Measurements from ENCODE around the gene RITA1.
A peak's percentile ranks its signal among the peaks of the same experiment; 100 is the strongest.

The RITA1 gene

GRCh38 chr12:113222730-113223531 is 37.4 kb downstream of the RITA1 start:
- Histone ChIP-seq H3K9ac (ENCODE audit: low read length) (no peak overlapping the region), H4K8ac (ENCODE audit: low read depth, low read length) (peak overlapping the region; percentile 40), H3K4me3 (ENCODE audit: low read depth, low read length) (no peak overlapping the region), H3K14ac (ENCODE audit: low read length) (peak overlapping the region; percentile 45), H3K27ac (ENCODE audit: low read depth, low read length) (peak overlapping the region; percentile 7), H2AFZ (ENCODE audit: insufficient read depth, low read length, poor library complexity) (no peak overlapping the region), H3K36me3 (ENCODE audit: control insufficient read depth in 1 of 2, insufficient read depth in 2 of 2, low read length in 2 of 2) (peaks cover 0 to 4% of the 10 kb centered on the region in 2 experiments), H2BK12ac (ENCODE audit: low read length) (no peak overlapping the region), H2AK5ac (ENCODE audit: low read length) (peak overlapping the region; percentile 48), H3K79me2 (ENCODE audit: control insufficient read depth, insufficient read depth, low read length, poor library complexity) (peaks cover 7% of the 10 kb centered on the region), H2BK5ac (ENCODE audit: low read depth, low read length, poor library complexity) (no peak overlapping the region), H3K27me3 (ENCODE audit: insufficient read depth, low read length) (no peaks in the 10 kb centered on the region), H3K18ac (ENCODE audit: low read length) (peak overlapping the region; percentile 59), H4K91ac (ENCODE audit: low read depth, low read length) (no peak overlapping the region), H3K9me3 (ENCODE audit: insufficient read depth, low read depth, low read length) (no peaks in the 10 kb centered on the region), H2BK120ac (ENCODE audit: insufficient read depth, low read length, poor library complexity) (no peak overlapping the region), H3K79me1 (ENCODE audit: low read length) (peaks cover 13% of the 10 kb centered on the region), H4K12ac (ENCODE audit: low read depth, low read length) (no peak overlapping the region), H3K4ac (ENCODE audit: low read depth, low read length) (no peak overlapping the region), H3K4me1 (ENCODE audit: control insufficient read depth in 1 of 2, insufficient read depth in 2 of 2, low read length in 2 of 2) (peaks cover 5 to 13% of the 10 kb centered on the region in 2 experiments), H3K4me2 (ENCODE audit: low read length) (no peak overlapping the region), H3K23ac (ENCODE audit: low read length) (no peak overlapping the region)
- DNase-seq: no peak
- WGBS (ENCODE audit: extremely low coverage, insufficient coverage, insufficient read length): no CpG with 5 or more reads among the region's 11 CpGs

- Histone ChIP-seq H3K23ac (ENCODE audit: low read length) (no peak overlapping the region), H4K8ac (ENCODE audit: low read depth, low read length) (no peak overlapping the region), H3K4me1 (ENCODE audit: control insufficient read depth in 1 of 2, insufficient read depth in 2 of 2, low read length in 2 of 2) (peaks cover 15 to 27% of the 10 kb centered on the region in 2 experiments), H3K27me3 (ENCODE audit: insufficient read depth, low read length) (no peaks in the 10 kb centered on the region), H2AK5ac (ENCODE audit: low read length) (no peak overlapping the region), H3K18ac (ENCODE audit: low read length) (no peak overlapping the region), H3K36me3 (ENCODE audit: control insufficient read depth in 1 of 2, insufficient read depth in 2 of 2, low read length in 2 of 2) (peaks cover 0 to 4% of the 10 kb centered on the region in 2 experiments), H3K27ac (ENCODE audit: low read depth, low read length) (no peak overlapping the region), H3K79me1 (ENCODE audit: low read length) (peaks cover 21% of the 10 kb centered on the region), H4K91ac (ENCODE audit: low read depth, low read length) (no peak overlapping the region), H2BK120ac (ENCODE audit: insufficient read depth, low read length, poor library complexity) (no peak overlapping the region), H2BK12ac (ENCODE audit: low read length) (no peak overlapping the region), H4K12ac (ENCODE audit: low read depth, low read length) (no peak overlapping the region), H3K14ac (ENCODE audit: low read length) (no peak overlapping the region), H3K79me2 (ENCODE audit: control insufficient read depth, insufficient read depth, low read length, poor library complexity) (peaks cover 7% of the 10 kb centered on the region), H3K4me3 (ENCODE audit: low read depth, low read length) (no peak overlapping the region), H3K4me2 (ENCODE audit: low read length) (no peak overlapping the region), H2AFZ (ENCODE audit: insufficient read depth, low read length, poor library complexity) (no peak overlapping the region), H3K4ac (ENCODE audit: low read depth, low read length) (no peak overlapping the region), H3K9me3 (ENCODE audit: insufficient read depth, low read depth, low read length) (no peaks in the 10 kb centered on the region), H3K9ac (ENCODE audit: low read length) (no peak overlapping the region), H2BK5ac (ENCODE audit: low read depth, low read length, poor library complexity) (no peak overlapping the region)
- no CpG with 5 or more reads among the region's 4 CpGs for WGBS (ENCODE audit: extremely low coverage, insufficient coverage, insufficient read length)
- no peak for DNase-seq
Measured at GRCh38 chr12:113224955-113225354, 39.4 kb downstream of the RITA1 start.

- peaks cover 3% of the 10 kb centered on the region for H3K79me2 ChIP-seq (ENCODE audit: control insufficient read depth, insufficient read depth, low read length, poor library complexity)
- H2AFZ ChIP-seq (ENCODE audit: insufficient read depth, low read length, poor library complexity): no peak overlapping the region
- no peak overlapping the region for H2BK12ac ChIP-seq (ENCODE audit: low read length)
- no peak overlapping the region for H3K9ac ChIP-seq (ENCODE audit: low read length)
- no peaks in the 10 kb centered on the region for H3K27me3 ChIP-seq (ENCODE audit: insufficient read depth, low read length)
- no peaks in the 10 kb centered on the region for H3K9me3 ChIP-seq (ENCODE audit: insufficient read depth, low read depth, low read length)
- no peak overlapping the region for H3K4ac ChIP-seq (ENCODE audit: low read depth, low read length)
- H3K4me2 ChIP-seq (ENCODE audit: low read length): no peak overlapping the region
- H3K36me3 ChIP-seq (ENCODE audit: control insufficient read depth in 1 of 2, insufficient read depth in 2 of 2, low read length in 2 of 2): peaks cover 4 to 9% of the 10 kb centered on the region in 2 experiments
- H2BK5ac ChIP-seq (ENCODE audit: low read depth, low read length, poor library complexity): no peak overlapping the region
- no peak overlapping the region for H3K18ac ChIP-seq (ENCODE audit: low read length)
- peak overlapping the region; percentile 52 for H2AK5ac ChIP-seq (ENCODE audit: low read length)
- no peak overlapping the region for H3K23ac ChIP-seq (ENCODE audit: low read length)
- DNase-seq: no peak
- no peak overlapping the region for H4K8ac ChIP-seq (ENCODE audit: low read depth, low read length)
- no peak overlapping the region for H3K4me3 ChIP-seq (ENCODE audit: low read depth, low read length)
- no peak overlapping the region for H3K14ac ChIP-seq (ENCODE audit: low read length)
- peaks cover 24 to 37% of the 10 kb centered on the region in 2 experiments for H3K4me1 ChIP-seq (ENCODE audit: control insufficient read depth in 1 of 2, insufficient read depth in 2 of 2, low read length in 2 of 2)
- no peak overlapping the region for H2BK120ac ChIP-seq (ENCODE audit: insufficient read depth, low read length, poor library complexity)
- WGBS (ENCODE audit: extremely low coverage, insufficient coverage, insufficient read length): no CpG with 5 or more reads among the region's 13 CpGs
- peak overlapping the region; percentile 48 for H4K91ac ChIP-seq (ENCODE audit: low read depth, low read length)
- no peak overlapping the region for H3K27ac ChIP-seq (ENCODE audit: low read depth, low read length)
- peaks cover 29% of the 10 kb centered on the region for H3K79me1 ChIP-seq (ENCODE audit: low read length)
- no peak overlapping the region for H4K12ac ChIP-seq (ENCODE audit: low read depth, low read length)
Measured at GRCh38 chr12:113226696-113227568, 41.4 kb downstream of the RITA1 start.

GRCh38 chr12:113227686-113228391 is 42.3 kb downstream of the RITA1 start:
- H3K4me2 ChIP-seq (ENCODE audit: low read length): no peak overlapping the region
- H3K27ac ChIP-seq (ENCODE audit: low read depth, low read length): no peak overlapping the region
- H3K36me3 ChIP-seq (ENCODE audit: control insufficient read depth in 1 of 2, insufficient read depth in 2 of 2, low read length in 2 of 2): peaks cover 12 to 13% of the 10 kb centered on the region in 2 experiments
- H3K14ac ChIP-seq (ENCODE audit: low read length): peak overlapping the region; percentile 24
- no peak overlapping the region for H2BK120ac ChIP-seq (ENCODE audit: insufficient read depth, low read length, poor library complexity)
- no peaks in the 10 kb centered on the region for H3K9me3 ChIP-seq (ENCODE audit: insufficient read depth, low read depth, low read length)
- peak overlapping the region; percentile 20 for H4K91ac ChIP-seq (ENCODE audit: low read depth, low read length)
- peak overlapping the region; percentile 41 for H4K8ac ChIP-seq (ENCODE audit: low read depth, low read length)
- no peak for DNase-seq
- peak overlapping the region; percentile 27 for H2AK5ac ChIP-seq (ENCODE audit: low read length)
- H3K79me1 ChIP-seq (ENCODE audit: low read length): peaks cover 35% of the 10 kb centered on the region
- no peak overlapping the region for H3K4ac ChIP-seq (ENCODE audit: low read depth, low read length)
- H3K9ac ChIP-seq (ENCODE audit: low read length): no peak overlapping the region
- H3K4me3 ChIP-seq (ENCODE audit: low read depth, low read length): no peak overlapping the region
- H3K79me2 ChIP-seq (ENCODE audit: control insufficient read depth, insufficient read depth, low read length, poor library complexity): peaks cover 6% of the 10 kb centered on the region
- H2BK5ac ChIP-seq (ENCODE audit: low read depth, low read length, poor library complexity): no peak overlapping the region
- H3K27me3 ChIP-seq (ENCODE audit: insufficient read depth, low read length): no peaks in the 10 kb centered on the region
- no peak overlapping the region for H4K12ac ChIP-seq (ENCODE audit: low read depth, low read length)
- peaks cover 29 to 41% of the 10 kb centered on the region in 2 experiments for H3K4me1 ChIP-seq (ENCODE audit: control insufficient read depth in 1 of 2, insufficient read depth in 2 of 2, low read length in 2 of 2)
- WGBS (ENCODE audit: extremely low coverage, insufficient coverage, insufficient read length): no CpG with 5 or more reads among the region's 5 CpGs
- no peak overlapping the region for H3K18ac ChIP-seq (ENCODE audit: low read length)
- no peak overlapping the region for H3K23ac ChIP-seq (ENCODE audit: low read length)
- H2AFZ ChIP-seq (ENCODE audit: insufficient read depth, low read length, poor library complexity): no peak overlapping the region
- no peak overlapping the region for H2BK12ac ChIP-seq (ENCODE audit: low read length)

Data from trophoblast cell (in vitro differentiated cells and primary cell).